OCI-LY1 (cell line): Measurements from ENCODE around the gene KBTBD13.

ENCODE experiments used
- H2AFZ ChIP-seq: fragments of 200-600 bp; sonication (generic), shearing (Covaris generic); 2 replicates; pipeline ENCODE4 v1.6.0; 2014; ENCODE audit warnings: antibody characterized with exemption, mild to moderate bottlenecking, low read length
- H3F3A ChIP-seq: fragments of 200-600 bp; sonication (generic), shearing (Covaris generic); 2 replicates; pipeline ENCODE4 v1.6.0; 2014; ENCODE audit warnings: mild to moderate bottlenecking, antibody characterized with exemption, low read length, moderate library complexity; ENCODE audit not compliant: insufficient read depth
- H3K27ac ChIP-seq: fragments of 200-600 bp; sonication (generic); 2 replicates; pipeline ENCODE4 v1.5.1; 2014; ENCODE audit warnings: low read length, mixed run types, mild to moderate bottlenecking, low read depth; ENCODE audit not compliant: poor library complexity, severe bottlenecking
- H3K27me3 ChIP-seq: fragments of 200-600 bp; sonication (generic); 2 replicates; pipeline ENCODE4 v1.6.0; 2014; ENCODE audit warnings: antibody characterized with exemption, mild to moderate bottlenecking, low read length, moderate library complexity; ENCODE audit not compliant: insufficient read depth
- H3K36me3 ChIP-seq: fragments of 200-600 bp; sonication (generic); 2 replicates; pipeline ENCODE4 v1.6.1; 2014; ENCODE audit warnings: mild to moderate bottlenecking, antibody characterized with exemption, low read length, moderate library complexity, mixed read lengths; ENCODE audit not compliant: insufficient read depth
- H3K4me1 ChIP-seq: fragments of 200-600 bp; sonication (generic); 2 replicates; pipeline ENCODE4 v1.5.1; 2014; ENCODE audit warnings: mild to moderate bottlenecking, low read length, moderate library complexity; ENCODE audit not compliant: insufficient read depth, severe bottlenecking
- H3K4me2 ChIP-seq: fragments of 200-600 bp; sonication (generic), shearing (Covaris generic); 2 replicates; pipeline ENCODE4 v1.6.1; 2014; ENCODE audit warnings: low read length
- H3K4me3 ChIP-seq: fragments of 200-600 bp; sonication (generic); 2 replicates; pipeline ENCODE4 v1.5.1; 2014; ENCODE audit warnings: low read length, low read depth, mild to moderate bottlenecking, mixed read lengths; ENCODE audit not compliant: poor library complexity, severe bottlenecking
- H3K79me2 ChIP-seq: fragments of 200-600 bp; shearing (Covaris generic); 2 replicates; pipeline ENCODE4 v1.6.1; 2016; ENCODE audit warnings: mixed run types, low read length, mixed read lengths; ENCODE audit not compliant: insufficient read depth
- H3K9ac ChIP-seq: fragments of 200-600 bp; sonication (generic), shearing (Covaris generic); 2 replicates; pipeline ENCODE4 v1.6.1; 2014; ENCODE audit warnings: mild to moderate bottlenecking, low read length, mixed read lengths
- H3K9me2 ChIP-seq: fragments of 200-600 bp; sonication (generic), shearing (Covaris generic); 2 replicates; pipeline ENCODE4 v1.6.1; 2014; ENCODE audit warnings: low read depth, mild to moderate bottlenecking, low read length, mixed read lengths
- H3K9me3 ChIP-seq: fragments of 200-600 bp; shearing (Covaris generic); 2 replicates; pipeline ENCODE4 v1.6.1; 2014; ENCODE audit warnings: low read length, mixed read lengths
- H4K20me1 ChIP-seq: fragments of 200-600 bp; sonication (generic), shearing (Covaris generic); 2 replicates; pipeline ENCODE4 v1.6.0; 2016; ENCODE audit warnings: mild to moderate bottlenecking, low read length; ENCODE audit not compliant: insufficient read depth
- CTCF ChIP-seq: fragments of 200-600 bp; sonication (generic), shearing (Covaris generic); IDR thresholded peaks from 2 replicates; pipeline ENCODE4 v1.5.1; 2017; ENCODE audit warnings: mild to moderate bottlenecking, antibody characterized with exemption, low read length, moderate library complexity, mixed read lengths
- EZH2 ChIP-seq: fragments of 200-600 bp; sonication (generic), shearing (Covaris generic); IDR thresholded peaks from 2 replicates; pipeline ENCODE4 v1.8.0; 2017; ENCODE audit warnings: borderline replicate concordance, mixed run types, mild to moderate bottlenecking, antibody characterized with exemption, low read length, moderate library complexity, mixed read lengths

KBTBD13 gene

GRCh38 chr15:65083262-65083701 is 6.7 kb downstream of the KBTBD13 start:
- Histone ChIP-seq H3K79me2 (no peaks in the 10 kb centered on the region), H3K9me3 (no peaks in the 10 kb centered on the region), H3K9me2 (no peaks in the 10 kb centered on the region), H2AFZ (no peak overlapping the region), H3K4me1 (no peaks in the 10 kb centered on the region), H3K4me2 (no peak overlapping the region), H3K9ac (no peak overlapping the region), H4K20me1 (no peaks in the 10 kb centered on the region), H3K4me3 (no peak overlapping the region), H3K27ac (no peak overlapping the region), H3K36me3 (no peaks in the 10 kb centered on the region), H3K27me3 (no peaks in the 10 kb centered on the region), H3F3A (no peaks in the 10 kb centered on the region)
- TF ChIP-seq EZH2 (no peak), CTCF (no peak)

GRCh38 chr15:65084500-65085206 is 8.1 kb downstream of the KBTBD13 start:
- Histone ChIP-seq H3F3A (no peaks in the 10 kb centered on the region), H3K4me3 (no peak overlapping the region), H3K4me1 (no peaks in the 10 kb centered on the region), H3K4me2 (no peak overlapping the region), H2AFZ (no peak overlapping the region), H4K20me1 (no peaks in the 10 kb centered on the region), H3K9me2 (no peaks in the 10 kb centered on the region), H3K9ac (no peak overlapping the region), H3K79me2 (no peaks in the 10 kb centered on the region), H3K9me3 (no peaks in the 10 kb centered on the region), H3K27ac (no peak overlapping the region), H3K36me3 (no peaks in the 10 kb centered on the region), H3K27me3 (no peaks in the 10 kb centered on the region)
- TF ChIP-seq CTCF (no peak), EZH2 (no peak)

GRCh38 chr15:65085207-65085753 is 8.7 kb downstream of the KBTBD13 start:
- Histone ChIP-seq H2AFZ (no peak overlapping the region), H3K4me1 (no peaks in the 10 kb centered on the region), H3K27me3 (no peaks in the 10 kb centered on the region), H3K9me3 (no peaks in the 10 kb centered on the region), H3K4me2 (no peak overlapping the region), H3K36me3 (no peaks in the 10 kb centered on the region), H3K27ac (no peak overlapping the region), H3K9me2 (no peaks in the 10 kb centered on the region), H3K79me2 (no peaks in the 10 kb centered on the region), H4K20me1 (no peaks in the 10 kb centered on the region), H3F3A (no peaks in the 10 kb centered on the region), H3K4me3 (no peak overlapping the region), H3K9ac (no peak overlapping the region)
- TF ChIP-seq EZH2 (no peak), CTCF (no peak)
